Esophagus mucosa (tissue), 1 donor: ENCODE results near the gene CNPPD1. TPM values are rescaled to one million over a fixed set of nuclear protein-coding genes. Genes with fewer than 3 reads are reported as not detected.

Source experiments
- total RNA-seq: library from RNA; stranded (reverse); gene quantifications from one replicate; pipeline ENCODE4 v1.2.4, GENCODE V29; 2023
- donor health status: DM: yes; HTN: yes; CAD: no.

Gene CNPPD1
- total RNA-seq, 1 donor from 2014 or later = 49.3 TPM

Other genes with a start within 250 kb of the CNPPD1 start
- gene CDK5R2, start 217.3 kb downstream of the CNPPD1 start, total RNA-seq = not detected
- not detected for gene FEV, start 191.7 kb downstream of the CNPPD1 start, total RNA-seq
- not detected for gene CRYBA2, start 183.5 kb downstream of the CNPPD1 start, total RNA-seq
- gene CFAP65, start 135.4 kb downstream of the CNPPD1 start, total RNA-seq = not detected
- gene IHH, start 116.0 kb downstream of the CNPPD1 start, total RNA-seq = 0.08 TPM
- gene NHEJ1, start 16.1 kb downstream of the CNPPD1 start, total RNA-seq = 8.9 TPM
- gene SLC23A3, start 6.9 kb downstream of the CNPPD1 start, total RNA-seq = 0.64 TPM
- gene RETREG2, start 1.4 kb upstream of the CNPPD1 start, total RNA-seq = 41.6 TPM
- 41.1 TPM for gene ZFAND2B, start 29.9 kb upstream of the CNPPD1 start, total RNA-seq
- gene ABCB6, start 42.0 kb upstream of the CNPPD1 start, total RNA-seq = 22.6 TPM
- gene ATG9A, start 52.7 kb upstream of the CNPPD1 start, total RNA-seq = 29.9 TPM
- 18.2 TPM for gene ANKZF1, start 52.9 kb upstream of the CNPPD1 start, total RNA-seq
- 2.4 TPM for gene GLB1L, start 68.5 kb upstream of the CNPPD1 start, total RNA-seq
- gene STK16, start 68.6 kb upstream of the CNPPD1 start, total RNA-seq = 30.0 TPM
- not detected for gene TUBA4B, start 76.3 kb upstream of the CNPPD1 start, total RNA-seq
- 138 TPM for gene TUBA4A, start 77.0 kb upstream of the CNPPD1 start, total RNA-seq
- 51.7 TPM for gene DNAJB2, start 102.4 kb upstream of the CNPPD1 start, total RNA-seq
- not detected for gene PTPRN, start 132.5 kb upstream of the CNPPD1 start, total RNA-seq
- gene RESP18, start 155.8 kb upstream of the CNPPD1 start, total RNA-seq = not detected
- gene DNPEP, start 211.0 kb upstream of the CNPPD1 start, total RNA-seq = 32.3 TPM
- gene DES, start 241.5 kb upstream of the CNPPD1 start, total RNA-seq = 29.3 TPM